ENCODE results near the gene SNX25.

The SNX25 gene

GRCh38 chr4:185282968-185283367 lies 73.6 kb downstream of the SNX25 start:
- ChIA-PET POLR2A (ENCODE audit: low non-redundant PET) (no interaction called here), CTCF (interaction anchor here (0.5 kb wide), 1 partner anchor 119 kb away, joined by 3 read pairs; no protein-coding TSS in a partner anchor)
- no peak for DNase-seq (ENCODE audit: low spot score)
- no peak overlapping the region for H3K27ac ChIP-seq
- no peak for TF ChIP-seq CTCF (conservative IDR thresholded peaks at IDR 0.05; ENCODE audit: low read depth)

DNA sequence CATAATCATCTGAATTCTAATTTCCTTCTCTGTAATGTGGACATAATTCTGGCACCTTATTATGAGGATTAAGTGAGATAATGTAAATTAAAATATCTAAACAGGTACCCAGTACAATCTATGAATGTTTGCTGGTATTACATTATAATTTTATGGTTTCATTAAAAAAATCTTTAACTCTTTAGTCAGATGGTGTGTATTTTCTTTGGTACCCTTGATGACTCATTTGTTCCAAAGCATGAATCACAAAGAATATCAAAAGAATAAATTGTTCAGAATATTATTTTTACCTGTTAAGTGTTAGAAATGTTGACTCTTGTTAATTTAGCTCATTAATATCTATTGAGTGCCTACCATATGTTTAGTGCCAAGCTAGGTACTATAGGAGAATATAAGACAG lies 74.3 kb downstream of the SNX25 start:
- TF ChIP-seq CTCF (conservative IDR thresholded peaks at IDR 0.05; ENCODE audit: low read depth): no peak
- CTCF ChIA-PET: no interaction called here

GRCh38 chr4:185285632-185286393 lies 76.4 kb downstream of the SNX25 start:
- CTCF ChIA-PET: interaction anchor here (0.6 kb wide), 1 partner anchor 25 kb away, joined by 3 read pairs; no protein-coding TSS in a partner anchor
- no peak for TF ChIP-seq CTCF (conservative IDR thresholded peaks at IDR 0.05; ENCODE audit: low read depth)
- POLR2A ChIA-PET (ENCODE audit: low non-redundant PET): no interaction called here
- H3K27ac ChIP-seq: no peak overlapping the region
- no peak for DNase-seq (ENCODE audit: low spot score)

More for the DNA sequence above, 74.3 kb downstream of the SNX25 start:
- POLR2A ChIA-PET (ENCODE audit: low non-redundant PET): no interaction called here
- H3K27ac ChIP-seq: no peak overlapping the region
- peak; percentile 45 for DNase-seq (ENCODE audit: low spot score)

- no peak overlapping the region for H3K27ac ChIP-seq
- DNase-seq (ENCODE audit: low spot score): no peak
- no peak for TF ChIP-seq CTCF (conservative IDR thresholded peaks at IDR 0.05; ENCODE audit: low read depth)
- CTCF ChIA-PET: interaction anchor here (0.6 kb wide), 1 partner anchor 1663 kb away, joined by 3 read pairs; no protein-coding TSS in a partner anchor
- POLR2A ChIA-PET (ENCODE audit: low non-redundant PET): no interaction called here
These were observed 77.2 kb downstream of the SNX25 start for GRCh38 chr4:185286571-185286970.

DNA sequence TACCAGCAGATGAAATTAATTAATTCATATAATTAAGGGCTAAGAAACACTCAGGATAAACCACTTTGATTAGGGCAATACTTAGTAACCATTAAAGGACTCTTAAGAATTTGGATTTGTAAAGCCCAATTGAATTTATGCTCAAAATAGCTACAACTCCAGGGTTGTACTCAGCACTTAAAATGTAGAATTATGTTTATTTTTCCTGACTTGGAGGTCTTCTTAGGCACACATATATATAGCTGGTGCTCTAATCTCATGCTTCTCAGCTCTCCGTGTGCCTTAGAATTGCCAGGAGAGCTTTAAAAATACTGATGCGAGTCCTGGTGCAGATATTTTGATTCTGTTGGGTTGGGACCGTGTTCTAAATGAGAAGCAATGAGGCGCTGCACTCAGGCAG lies 77.6 kb downstream of the SNX25 start:
- DNase-seq (ENCODE audit: low spot score): no peak
- ChIA-PET POLR2A (ENCODE audit: low non-redundant PET) (no interaction called here), CTCF (interaction anchor here (0.6 kb wide), 2 partner anchors 34 to 1664 kb away, joined by 3 read pairs; no protein-coding TSS in a partner anchor)

DNA sequence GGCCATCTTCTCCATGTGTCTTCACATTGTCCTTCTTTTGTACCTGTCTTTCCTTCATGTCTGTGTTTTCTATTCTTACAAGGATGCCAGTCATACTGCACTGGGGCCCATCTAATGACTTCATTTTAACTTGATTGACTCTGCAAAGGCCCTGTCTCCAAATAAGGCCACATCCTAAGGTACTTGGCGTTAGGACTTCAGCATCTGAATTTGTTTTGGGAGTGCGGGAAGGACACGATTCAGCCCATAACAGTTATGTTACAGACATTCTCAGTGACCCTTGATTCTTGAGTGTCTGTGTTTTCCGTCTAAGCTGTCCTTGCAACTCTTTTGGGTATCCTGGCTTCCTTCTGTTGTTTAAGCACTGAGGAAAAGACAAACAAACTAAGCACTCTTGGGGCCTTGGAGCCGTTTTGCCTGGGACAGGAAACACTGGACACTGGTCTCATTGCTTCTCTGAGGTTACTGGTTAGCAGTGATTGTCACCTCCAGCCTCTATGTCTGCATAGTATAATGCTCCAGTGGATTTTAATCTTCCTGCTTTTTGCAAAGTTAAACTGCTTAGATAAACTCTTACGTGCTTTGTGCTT lies 80.7 kb downstream of the SNX25 start:
- TF ChIP-seq CTCF (conservative IDR thresholded peaks at IDR 0.05; ENCODE audit: low read depth): no peak
- no peak overlapping the region for H3K27ac ChIP-seq
- no peak for DNase-seq (ENCODE audit: low spot score)
- POLR2A ChIA-PET (ENCODE audit: low non-redundant PET): no interaction called here
- CTCF ChIA-PET: interaction anchor here (0.7 kb wide), 1 partner anchor 20 kb away, joined by 3 read pairs; no protein-coding TSS in a partner anchor

More for the DNA sequence above, 77.6 kb downstream of the SNX25 start:
- no peak overlapping the region for H3K27ac ChIP-seq
- TF ChIP-seq CTCF (conservative IDR thresholded peaks at IDR 0.05; ENCODE audit: low read depth): no peak
